HepG2 (cell line): ENCODE results near the gene EARS2. TPM values are rescaled to one million over a fixed set of nuclear protein-coding genes. Genes with fewer than 3 reads are reported as not detected.
"Not testable (repeated sequence)": the region's sequence is repeated elsewhere in the genome, so short reads cannot be mapped to it uniquely, and the experiment has no call there.

Experiments
- ATAC-seq: fragments of 200-7000 bp; cut with Tn5 transposase; 3 replicates; pipeline ENCODE4 v1.9.1; 2020; ENCODE audit warnings: mild to moderate bottlenecking, moderate library complexity
- BruUV-seq: library from RNA; stranded (reverse); fragments of 400-500 nt; replicated peaks from 2 replicates; lab custom pipeline; 2021; lab: Mats Ljungman, UMichigan
- CTCF ChIA-PET: fragments of 300-600 bp; formaldehyde crosslinking; extraction: SDS; loops from one replicate; lab custom pipeline; 2021; ENCODE audit warnings: low total read pairs, inconsistent platforms, low intra/inter-chr PET ratio; lab: Yijun Ruan, JAX
- POLR2A ChIA-PET: fragments of 350-600 bp; sonication (Branson Sonifier 250); formaldehyde crosslinking; loops from one replicate; lab custom pipeline; 2020; ENCODE audit warnings: antibody characterized with exemption, inconsistent platforms; lab: Yijun Ruan, JAX
- DNase-seq: peaks from one replicate; pipeline ENCODE4 v3.0.0-alpha.2; 2015; ENCODE audit warnings: low spot score
- FAIRE-seq: peaks from 3 replicates; lab custom pipeline; 2011; peaks lifted over from hg19 to GRCh38; lab: Jason Lieb, UNC
- H2AFZ ChIP-seq: one replicate; pipeline ENCODE4 v1.6.1; 2011; ENCODE audit warnings: low read length, inconsistent platforms
- H3K27ac ChIP-seq: fragments of 300-600 bp; 3 replicates; pipeline ENCODE4 v1.8.0; 2011; ENCODE audit warnings: mixed run types, mild to moderate bottlenecking, mixed read lengths, low read length, inconsistent platforms; ENCODE audit not compliant: insufficient read depth; ENCODE audit errors: extremely low read length
- H3K27me3 ChIP-seq, 2 experiments: fragments of 200-600 bp in 1 of 2; 2 replicates in 1 of 2; 3 replicates in 1 of 2; pipeline versions ENCODE4 v1.6.0 to v1.8.0; 2011; ENCODE audit warnings: low read length in 2 of 2, mild to moderate bottlenecking in 2 of 2, moderate library complexity in 2 of 2, inconsistent platforms in 1 of 2; ENCODE audit not compliant: insufficient read depth in 2 of 2, control insufficient read depth in 1 of 2
- H3K36me3 ChIP-seq, 2 experiments: fragments of 200-600 bp in 1 of 2; replicated peaks in 1 of 2; 2 replicates in 1 of 2; 3 replicates in 1 of 2; pipeline versions ENCODE4 v1.5.1 to v1.8.0; 2011; ENCODE audit warnings: low read length in 2 of 2, inconsistent platforms in 1 of 2; ENCODE audit not compliant: insufficient read depth in 2 of 2, control insufficient read depth in 1 of 2
- H3K4me1 ChIP-seq: 2 replicates; pipeline ENCODE4 v1.5.1; 2012; ENCODE audit warnings: low read length, inconsistent platforms; ENCODE audit not compliant: insufficient read depth
- H3K4me2 ChIP-seq: 2 replicates; pipeline ENCODE4 v1.6.0; 2011; ENCODE audit warnings: low read depth, low read length, inconsistent platforms
- H3K4me3 ChIP-seq, 3 experiments: fragments of 200-600 bp in 1 of 3; sonication (generic), shearing (Covaris generic) in 1 of 3; replicated peaks in 1 of 3; 2 replicates each; pipeline ENCODE4 v1.5.1; 2011 to 2016; ENCODE audit warnings: low read length in 3 of 3, inconsistent platforms in 2 of 3, low read depth in 2 of 3, mild to moderate bottlenecking in 2 of 3, control low read depth in 1 of 3, mixed read lengths in 1 of 3; ENCODE audit not compliant: insufficient read depth in 1 of 3
- H3K79me2 ChIP-seq: one replicate; pipeline ENCODE4 v1.6.1; 2011; ENCODE audit warnings: low read length, inconsistent platforms; ENCODE audit not compliant: insufficient read depth
- H3K9ac ChIP-seq: 2 replicates; pipeline ENCODE4 v1.6.0; 2011; ENCODE audit warnings: mild to moderate bottlenecking, low read depth, low read length, inconsistent platforms; ENCODE audit not compliant: insufficient read depth
- H3K9me3 ChIP-seq: 2 replicates; pipeline ENCODE4 v1.5.1; 2012; ENCODE audit warnings: mild to moderate bottlenecking, low read length
- H4K20me1 ChIP-seq: 2 replicates; pipeline ENCODE4 v1.6.0; 2011; ENCODE audit warnings: inconsistent platforms, mild to moderate bottlenecking, low read length, moderate library complexity; ENCODE audit not compliant: insufficient read depth
- CCAR2 ChIP-seq: fragments of 200-400 bp; formaldehyde crosslinking; optimal IDR thresholded peaks from 2 replicates; pipeline ENCODE3; 2018; ENCODE audit warnings: low read depth, mild to moderate bottlenecking, low read length, moderate library complexity
- GMEB1 ChIP-seq: sonication (generic); formaldehyde crosslinking; IDR thresholded peaks from 2 replicates; pipeline ENCODE4 v1.5.1; 2020; ENCODE audit warnings: missing genetic modification reagents, mild to moderate bottlenecking, borderline replicate concordance
- RXRA ChIP-seq: sonication (generic); formaldehyde crosslinking; IDR thresholded peaks from 2 replicates; pipeline ENCODE4 v1.5.1; 2020; ENCODE audit warnings: missing genetic modification reagents
- THAP9 ChIP-seq: sonication (generic); formaldehyde crosslinking; IDR thresholded peaks from 2 replicates; pipeline ENCODE4; 2020; ENCODE audit warnings: missing genetic modification reagents, mild to moderate bottlenecking, borderline replicate concordance
- ZNF350 ChIP-seq: sonication (generic); formaldehyde crosslinking; IDR thresholded peaks from 2 replicates; pipeline ENCODE4 v1.4.0; 2020; ENCODE audit warnings: mild to moderate bottlenecking, low read depth, missing genetic modification reagents, borderline replicate concordance
- WGBS: methylation state at CpG from one replicate; pipeline ENCODE4 v1.1.6; 2017; ENCODE audit warnings: low lambda C conversion rate; 5-methylcytosine and 5-hydroxymethylcytosine counted together
- in situ Hi-C: cut with HindIII; loops from 2 replicates; pipeline ENCODE4 v1.10.0; 2017; ENCODE audit warnings: low pct_unique_long_range_greater_than_20kb; ENCODE audit not compliant: extremely low pct_ligation_motif_present
- intact Hi-C: fragments of 100-400 bp; cut with micrococcal nuclease; formaldehyde crosslinking; loops from one replicate; pipeline ENCODE4 v1.10.0; 2022; ENCODE audit not compliant: unreplicated experiment
- polyA plus RNA-seq, 8 experiments: library from polyadenylated mRNA; depleted of rRNA in 3 of 8; stranded (reverse) in 7 of 8; unstranded in 1 of 8; fragments of >200 nt; fragmentation: Illumina TruSeq in 4 of 8; extraction: Trizol in 4 of 8; gene quantifications; 2 replicates each; pipeline versions ENCODE4 v1.2.1 to v1.2.3, GENCODE V29; 2011 to 2016; ENCODE audit warnings: low read depth in 4 of 8, missing spikeins in 1 of 8, mixed read lengths in 1 of 8; ENCODE audit not compliant: insufficient read depth in 1 of 8
- total RNA-seq, 5 experiments: library from RNA; depleted of rRNA; stranded (reverse); fragments of >200 nt; fragmentation: Illumina TruSeq; extraction: Trizol; gene quantifications; 2 replicates each; pipeline ENCODE4 v1.2.3, GENCODE V29; 2016; ENCODE audit warnings: low read depth in 1 of 5

The EARS2 gene
- total and polyA plus RNA-seq, 2 of the 13 experiments (the other 11 are each of a cell fraction or from before 2014, with no cell fraction given), result 49.4 to 80.4 TPM

GRCh38 chr16:23510915-23511270 is 46.3 kb downstream of the EARS2 start:
- H2AFZ ChIP-seq, in situ Hi-C loops, DNase-seq, ATAC-seq, BruUV-seq, CTCF ChIA-PET, H3K27me3 ChIP-seq, H3K9me3 ChIP-seq: not testable (repeated sequence)
- Histone ChIP-seq H3K4me3 (peak overlapping the region in 2 of 3 experiments; percentile 75 to 91; a peak in 5 of 6 replicates), H3K9ac (peak overlapping the region; percentile 96), H3K4me1 (peaks cover 70% of the 10 kb centered on the region), H3K27ac (peak overlapping the region; percentile 74), H3K79me2 (peaks cover 42% of the 10 kb centered on the region), H3K4me2 (peak overlapping the region; percentile 98), H4K20me1 (peaks cover 31% of the 10 kb centered on the region), H3K36me3 (0 out of 5 replicates have a peak, but pooled peaks cover 0 to 15% of the 10 kb centered on the region in 2 experiments)
- TF ChIP-seq THAP9, result peak; percentile 7; the same call in 1 of the 2 replicates
- 0 out of 2 replicates have a peak, but pooled peaks have one; percentile 19 for TF ChIP-seq RXRA (CRISPR knock-in tag)
- 0 out of 2 replicates have a peak, but pooled peaks have one; percentile 11 for TF ChIP-seq ZNF350 (CRISPR knock-in tag)
- peak; percentile 14 for TF ChIP-seq CCAR2
- 0 out of 2 replicates have a peak, but pooled peaks have one; percentile 0 for TF ChIP-seq GMEB1 (CRISPR knock-in tag)
- peak; percentile 70 for FAIRE-seq
- WGBS, result 90% methylated on average over 10 of the region's 10 CpGs
- intact Hi-C loops, result loop anchor here (1.0 kb wide), 1 partner anchor 46 kb away; the partner anchor contains the start of genes EARS2 and UBFD1
- POLR2A ChIA-PET, result interaction anchor here (2.8 kb wide), 1 partner anchor 29 kb away, joined by 24 read pairs; no protein-coding TSS in a partner anchor
